Kidney (tissue), 14 donors: ENCODE measurements around the gene TXNDC11. TPM values are rescaled to one million over a fixed set of nuclear protein-coding genes. Genes with fewer than 3 reads are reported as not detected.

Source experiments
- DNase-seq, 5 donors: peaks; one replicate each; pipeline ENCODE4 v3.0.0-alpha.2; 2013 to 2020
- FAIRE-seq: peaks from 2 replicates; lab custom pipeline; 2012; peaks lifted over from hg19 to GRCh38; lab: Jason Lieb, UNC
- H3K27ac ChIP-seq, 2 donors: one replicate each; pipeline ENCODE4 v1.7.0; 2013; ENCODE audit warnings: low read depth in 2 of 2, low read length in 2 of 2, inconsistent platforms in 1 of 2
- H3K27me3 ChIP-seq: one replicate; pipeline ENCODE4 v1.7.1; 2013; ENCODE audit warnings: low read length, inconsistent platforms; ENCODE audit not compliant: control insufficient read depth, insufficient read depth
- H3K36me3 ChIP-seq, 3 donors: one replicate each; pipeline versions ENCODE4 v1.7.0 to v1.7.1; 2013; ENCODE audit warnings: low read length in 3 of 3, control low read depth in 1 of 3, inconsistent platforms in 1 of 3; ENCODE audit not compliant: insufficient read depth in 3 of 3, control insufficient read depth in 2 of 3
- H3K4me1 ChIP-seq, 3 donors: one replicate each; pipeline versions ENCODE4 v1.7.0 to v1.7.1; 2013; ENCODE audit warnings: low read length in 3 of 3, inconsistent platforms in 1 of 3, low read depth in 1 of 3; ENCODE audit not compliant: control insufficient read depth in 2 of 3, insufficient read depth in 2 of 3
- H3K4me3 ChIP-seq, 3 donors: one replicate each; pipeline versions ENCODE4 v1.7.0 to v1.8.1; 2013; ENCODE audit warnings: low read length in 3 of 3, control low read depth in 1 of 3, inconsistent platforms in 1 of 3
- H3K9ac ChIP-seq, 3 donors: one replicate each; pipeline versions ENCODE4 v1.7.0 to v1.7.1; 2013; ENCODE audit warnings: low read length in 3 of 3, control low read depth in 1 of 3, inconsistent platforms in 1 of 3
- H3K9me3 ChIP-seq, 3 donors: one replicate each; pipeline versions ENCODE4 v1.7.0 to v1.7.1; 2013; ENCODE audit warnings: low read length in 3 of 3, control low read depth in 1 of 3, inconsistent platforms in 1 of 3; ENCODE audit not compliant: control insufficient read depth in 2 of 3, insufficient read depth in 1 of 3
- CTCF ChIP-seq: IDR thresholded peaks from 3 replicates; pipeline ENCODE4 v1.5.1; 2012; ENCODE audit warnings: mild to moderate bottlenecking, moderate library complexity, borderline replicate concordance; ENCODE audit not compliant: insufficient read depth; ENCODE audit errors: extremely low read depth
- intact Hi-C: fragments of 100-400 bp; cut with DNase I; formaldehyde crosslinking; loops from one replicate; pipeline ENCODE4 v1.11.1; 2022
- polyA plus RNA-seq: library from polyadenylated mRNA; stranded (reverse); fragments of 350-450 nt; fragmentation: Illumina TruSeq; extraction: RNeasy Lipid Tissue Mini Kit (QIAGEN cat#74804); gene quantifications from one replicate; pipeline ENCODE4 v1.2.3, GENCODE V29; 2014; ENCODE audit warnings: low read depth, low replicate concordance; ENCODE audit not compliant: insufficient read depth
- total RNA-seq: library from RNA; stranded (reverse); fragmentation: NEBNext Ultra II Directional; extraction: Animal tissue kit (Norgen Biotek cat#: 25700); gene quantifications from one replicate; pipeline ENCODE4 v1.2.1, GENCODE V29; 2021
- donor health status: control.
- donor health status: control.
- donor health status: control.
- donor health status: control.
- donor health status: control.
- donor health status: DM: yes; HTN: yes; CAD: no.
- donor health status: Normal renal cell carcinoma (clear cell type).

The TXNDC11 gene
- total and polyA plus RNA-seq, 2 donors from 2014 or later = 60.8 to 70.9 TPM

- Histone ChIP-seq H3K27ac (no peak overlapping the region), H3K36me3 (peaks cover 0 to 14% (median 4%) of the 10 kb centered on the region in 3 donors), H3K4me3 (no peak overlapping the region), H3K9me3 (no peaks in the 10 kb centered on the region), H3K4me1 (peaks cover 0 to 10% (median 7%) of the 10 kb centered on the region in 3 donors), H3K9ac (no peak overlapping the region), H3K27me3 (no peaks in the 10 kb centered on the region)
- intact Hi-C loops = no loop called here
- FAIRE-seq (no peak), DNase-seq (no peak)
- no peak for TF ChIP-seq CTCF
These were observed 34.2 kb downstream of the TXNDC11 start for GRCh38 chr16:11708421-11708820.

GRCh38 chr16:11707679-11708197, 34.9 kb downstream of the TXNDC11 start:
- Histone ChIP-seq H3K9me3 (no peaks in the 10 kb centered on the region), H3K9ac (no peak overlapping the region)

GRCh38 chr16:11706180-11706742, 36.4 kb downstream of the TXNDC11 start:
- Histone ChIP-seq H3K9ac (no peak overlapping the region), H3K4me1 (peaks cover 0 to 10% (median 8%) of the 10 kb centered on the region in 3 donors), H3K27ac (no peak overlapping the region), H3K27me3 (no peaks in the 10 kb centered on the region), H3K36me3 (peaks cover 2 to 21% (median 10%) of the 10 kb centered on the region in 3 donors), H3K4me3 (no peak overlapping the region), H3K9me3 (no peaks in the 10 kb centered on the region)
- intact Hi-C loops = no loop called here
- FAIRE-seq = no peak
- TF ChIP-seq CTCF = no peak
- no peak for DNase-seq

More at GRCh38 chr16:11707679-11708197, 34.9 kb downstream of the TXNDC11 start:
- Histone ChIP-seq H3K4me1 (peaks cover 0 to 10% (median 10%) of the 10 kb centered on the region in 3 donors), H3K27me3 (no peaks in the 10 kb centered on the region), H3K27ac (no peak overlapping the region), H3K36me3 (peaks cover 2 to 19% (median 8%) of the 10 kb centered on the region in 3 donors), H3K4me3 (no peak overlapping the region)
- no peak for TF ChIP-seq CTCF
- FAIRE-seq (no peak), DNase-seq (no peak)
- intact Hi-C loops = no loop called here
